ENCODE measurements around the gene SHISAL1. TPM values are rescaled to one million over a fixed set of nuclear protein-coding genes. Genes with fewer than 3 reads are reported as not detected.

Gene SHISAL1
- total RNA-seq, 2 experiments from 2014 or later = not detected

- H3K4me1 Mint-ChIP-seq (ENCODE audit: low read depth) = no peaks in the 10 kb centered on the region
- H3K9me3 Mint-ChIP-seq = no peaks in the 10 kb centered on the region
- POLR2A ChIA-PET = no interaction called here
- no peak for TF ChIP-seq CTCF (IDR thresholded peaks at IDR 0.05)
- peaks cover 8% of the 10 kb centered on the region for H3K27me3 Mint-ChIP-seq
- H3K27ac ChIP-seq (ENCODE audit: low read depth in 1 of 2, low read length in 2 of 2) = no peak overlapping the region
- H3K9me3 ChIP-seq (ENCODE audit: control insufficient read depth in 1 of 2, insufficient read depth in 1 of 2, low read length in 2 of 2) = no peaks in the 10 kb centered on the region
- no peaks in the 10 kb centered on the region for H3K36me3 ChIP-seq (ENCODE audit: insufficient read depth, low read length)
- H3K4me3 Mint-ChIP-seq = no peak overlapping the region
- no peaks in the 10 kb centered on the region for H3K36me3 Mint-ChIP-seq (ENCODE audit: low read depth)
- ATAC-seq (ENCODE audit: poor library complexity) (no peak), DNase-seq (no peak)
- H3K27ac Mint-ChIP-seq = no peak overlapping the region
- no peaks in the 10 kb centered on the region for H3K27me3 ChIP-seq (ENCODE audit: control insufficient read depth in 1 of 2, insufficient read depth in 2 of 2, low read length in 2 of 2)
- no peak overlapping the region for H3K4me3 ChIP-seq (ENCODE audit: low read length)
- no peaks in the 10 kb centered on the region for H3K4me1 ChIP-seq (ENCODE audit: insufficient read depth, low read length)
- CTCF ChIA-PET = no interaction called here
- intact Hi-C loops (cut with DNase I, micrococcal nuclease) = no loop called here
These were observed 42.8 kb downstream of the SHISAL1 start for GRCh38 chr22:44269757-44270555.

- no peak overlapping the region for H3K4me3 ChIP-seq (ENCODE audit: low read length)
- ChIA-PET CTCF (no interaction called here), POLR2A (no interaction called here)
- no peak overlapping the region for H3K27ac Mint-ChIP-seq
- no peak for DNase-seq
- H3K27me3 Mint-ChIP-seq = peaks cover 8% of the 10 kb centered on the region
- no peak for ATAC-seq (ENCODE audit: poor library complexity)
- no peaks in the 10 kb centered on the region for H3K36me3 ChIP-seq (ENCODE audit: insufficient read depth, low read length)
- no peaks in the 10 kb centered on the region for H3K36me3 Mint-ChIP-seq (ENCODE audit: low read depth)
- no peaks in the 10 kb centered on the region for H3K4me1 ChIP-seq (ENCODE audit: insufficient read depth, low read length)
- H3K9me3 ChIP-seq (ENCODE audit: control insufficient read depth in 1 of 2, insufficient read depth in 1 of 2, low read length in 2 of 2) = no peaks in the 10 kb centered on the region
- H3K27me3 ChIP-seq (ENCODE audit: control insufficient read depth in 1 of 2, insufficient read depth in 2 of 2, low read length in 2 of 2) = no peaks in the 10 kb centered on the region
- no peaks in the 10 kb centered on the region for H3K4me1 Mint-ChIP-seq (ENCODE audit: low read depth)
- intact Hi-C loops (cut with DNase I, micrococcal nuclease) = no loop called here
- H3K4me3 Mint-ChIP-seq = no peak overlapping the region
- no peak overlapping the region for H3K27ac ChIP-seq (ENCODE audit: low read depth in 1 of 2, low read length in 2 of 2)
- H3K9me3 Mint-ChIP-seq = no peaks in the 10 kb centered on the region
- TF ChIP-seq CTCF (IDR thresholded peaks at IDR 0.05) = no peak
These were observed 43.6 kb downstream of the SHISAL1 start for GRCh38 chr22:44269117-44269498.

GRCh38 chr22:44268431-44269116 lies 44.2 kb downstream of the SHISAL1 start:
- Histone ChIP-seq H3K9me3 (ENCODE audit: control insufficient read depth in 1 of 2, insufficient read depth in 1 of 2, low read length in 2 of 2) (no peaks in the 10 kb centered on the region), H3K4me3 (ENCODE audit: low read length) (no peak overlapping the region), H3K36me3 (ENCODE audit: insufficient read depth, low read length) (no peaks in the 10 kb centered on the region), H3K27ac (ENCODE audit: low read depth in 1 of 2, low read length in 2 of 2) (no peak overlapping the region), H3K4me1 (ENCODE audit: insufficient read depth, low read length) (no peaks in the 10 kb centered on the region), H3K27me3 (ENCODE audit: control insufficient read depth in 1 of 2, insufficient read depth in 2 of 2, low read length in 2 of 2) (no peaks in the 10 kb centered on the region)
- H3K4me3 Mint-ChIP-seq = no peak overlapping the region
- intact Hi-C loops (cut with DNase I, micrococcal nuclease) = no loop called here
- no peak for DNase-seq
- ATAC-seq (ENCODE audit: poor library complexity) = no peak
- ChIA-PET POLR2A (no interaction called here), CTCF (no interaction called here)
- no peak for TF ChIP-seq CTCF (IDR thresholded peaks at IDR 0.05)
- H3K4me1 Mint-ChIP-seq (ENCODE audit: low read depth) = no peaks in the 10 kb centered on the region
- no peaks in the 10 kb centered on the region for H3K36me3 Mint-ChIP-seq (ENCODE audit: low read depth)
- H3K27ac Mint-ChIP-seq = no peak overlapping the region
- H3K27me3 Mint-ChIP-seq = peaks cover 6% of the 10 kb centered on the region
- no peaks in the 10 kb centered on the region for H3K9me3 Mint-ChIP-seq
